ENCODE measurements around the gene KRT80.
"Not testable (repeated sequence)": the region's sequence is repeated elsewhere in the genome, so short reads cannot be mapped to it uniquely, and the experiment has no call there.

Gene KRT80

DNA sequence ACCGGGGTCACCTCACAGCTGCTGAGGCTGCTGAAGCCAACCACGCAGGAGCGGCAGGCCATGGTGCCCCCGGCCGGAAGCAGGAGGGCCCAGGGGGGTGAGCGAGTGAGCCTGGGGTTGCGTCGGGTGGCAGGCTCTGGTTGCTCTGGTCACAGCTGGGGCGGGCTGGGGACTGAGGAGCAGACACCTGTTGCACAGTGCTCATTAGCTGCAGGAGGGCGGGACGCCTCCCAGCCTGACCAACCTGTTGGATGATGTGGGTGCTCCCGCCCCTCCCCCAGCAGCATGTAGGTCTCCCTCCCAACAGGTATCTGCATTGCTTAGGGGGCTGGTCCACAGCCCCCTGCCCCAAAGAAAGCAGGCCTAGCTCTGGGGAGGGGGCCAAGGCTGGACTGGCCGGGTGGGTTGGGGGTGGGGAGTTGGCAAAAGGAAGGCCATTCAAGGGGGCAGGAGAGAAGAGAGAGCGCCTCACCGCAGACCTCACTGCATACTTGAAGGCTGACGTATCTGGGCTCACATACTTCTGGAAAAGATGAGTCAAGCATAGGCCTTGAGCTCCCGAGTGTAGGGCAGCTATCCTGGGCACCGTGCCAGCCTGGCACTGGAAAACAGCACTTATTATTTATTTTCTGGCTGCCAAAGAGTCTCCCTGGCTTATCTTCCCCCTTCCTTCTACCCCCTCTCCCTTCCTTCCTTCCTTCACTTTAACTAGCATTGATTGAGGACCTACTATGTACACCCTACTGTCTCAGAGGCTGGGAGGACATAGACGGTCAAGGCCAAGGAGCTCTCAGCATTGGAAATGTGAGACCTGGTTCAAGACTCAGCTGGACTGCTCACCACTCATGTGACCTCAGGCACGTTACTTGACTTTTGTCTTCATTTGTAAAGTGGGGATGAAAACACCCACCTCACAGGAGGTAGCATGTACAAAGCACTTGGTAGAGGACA is at the start of gene KRT80:
Gene KRT80, minus strand, starts transcription at position 174 of the 951 bp plus-strand sequence. Its CDS starts 112 bp downstream, at position 62.
- peak; percentile 55 for DNase-seq

DNA sequence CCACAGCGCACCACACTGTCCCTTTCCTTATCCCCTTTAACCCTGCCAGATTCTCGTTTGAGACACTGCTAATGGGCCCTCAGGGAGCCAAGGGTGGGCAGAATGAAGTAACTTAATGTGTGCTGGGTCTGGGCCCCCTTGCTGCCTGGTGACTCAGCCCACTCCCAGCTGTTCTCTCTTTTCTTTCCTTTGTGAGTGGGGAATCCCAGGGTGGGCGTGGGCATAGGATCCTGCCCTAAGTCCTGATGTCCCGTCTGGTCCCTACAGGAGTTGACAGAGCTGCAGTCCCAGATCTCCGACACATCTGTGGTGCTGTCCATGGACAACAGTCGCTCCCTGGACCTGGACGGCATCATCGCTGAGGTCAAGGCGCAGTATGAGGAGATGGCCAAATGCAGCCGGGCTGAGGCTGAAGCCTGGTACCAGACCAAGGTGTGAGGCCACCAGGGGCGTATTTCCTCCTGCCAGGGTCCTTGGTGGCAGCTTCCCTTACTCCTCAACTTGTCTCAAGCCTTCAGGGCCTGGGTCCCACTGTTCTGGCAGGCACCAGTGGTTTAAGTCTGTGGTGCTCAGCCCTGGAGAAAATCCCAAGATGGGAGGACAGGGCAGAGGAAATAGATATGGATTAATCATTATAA is 49.5 kb upstream of the KRT80 start:
- no peak for DNase-seq

- DNase-seq = not testable (repeated sequence)
These were observed 48.4 kb upstream of the KRT80 start for GRCh38 chr12:52240247-52240646.

GRCh38 chr12:52239767-52240166 is 48.0 kb upstream of the KRT80 start:
- no peak for DNase-seq

- DNase-seq = no peak
These were observed 47.3 kb upstream of the KRT80 start for GRCh38 chr12:52238916-52239646.

- DNase-seq = no peak
These were observed 46.5 kb upstream of the KRT80 start for GRCh38 chr12:52238207-52238840.

- no peak for DNase-seq
These were observed 44.7 kb upstream of the KRT80 start for GRCh38 chr12:52236386-52237050.

- peak; percentile 72 for DNase-seq
These were observed 44.1 kb upstream of the KRT80 start for GRCh38 chr12:52235822-52236361.

- no peak for DNase-seq
These were observed 43.4 kb upstream of the KRT80 start for GRCh38 chr12:52235001-52235764.

DNA sequence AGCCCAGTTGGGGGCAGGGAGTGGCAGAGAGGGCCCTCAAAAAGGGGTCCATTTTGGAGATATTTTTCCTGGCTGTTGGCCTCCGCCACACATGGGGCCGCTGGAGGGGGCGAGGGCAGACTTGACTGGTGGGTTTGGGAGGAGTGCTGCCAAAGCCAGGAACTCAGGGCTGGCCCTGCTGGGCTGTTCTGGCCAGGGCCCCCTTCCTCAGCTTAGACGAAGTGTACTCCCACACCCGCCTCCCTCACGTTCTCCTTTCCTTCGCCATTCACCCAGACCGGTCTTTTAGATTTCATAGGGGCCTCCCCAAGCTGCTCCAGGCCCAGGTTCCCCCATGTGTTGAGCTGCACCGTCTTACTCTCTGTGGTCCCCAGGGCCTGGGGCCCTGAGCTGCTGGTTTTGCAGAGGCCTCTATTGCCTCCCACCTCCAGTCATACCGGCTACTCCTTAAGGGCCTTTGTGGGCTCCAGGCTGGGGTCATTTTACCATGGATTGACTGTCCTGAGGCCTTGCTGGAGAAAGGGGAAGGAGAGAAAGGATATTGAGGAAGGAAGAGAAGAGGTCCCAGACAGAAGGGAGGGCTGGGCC is 42.5 kb upstream of the KRT80 start:
- DNase-seq = no peak

DNA sequence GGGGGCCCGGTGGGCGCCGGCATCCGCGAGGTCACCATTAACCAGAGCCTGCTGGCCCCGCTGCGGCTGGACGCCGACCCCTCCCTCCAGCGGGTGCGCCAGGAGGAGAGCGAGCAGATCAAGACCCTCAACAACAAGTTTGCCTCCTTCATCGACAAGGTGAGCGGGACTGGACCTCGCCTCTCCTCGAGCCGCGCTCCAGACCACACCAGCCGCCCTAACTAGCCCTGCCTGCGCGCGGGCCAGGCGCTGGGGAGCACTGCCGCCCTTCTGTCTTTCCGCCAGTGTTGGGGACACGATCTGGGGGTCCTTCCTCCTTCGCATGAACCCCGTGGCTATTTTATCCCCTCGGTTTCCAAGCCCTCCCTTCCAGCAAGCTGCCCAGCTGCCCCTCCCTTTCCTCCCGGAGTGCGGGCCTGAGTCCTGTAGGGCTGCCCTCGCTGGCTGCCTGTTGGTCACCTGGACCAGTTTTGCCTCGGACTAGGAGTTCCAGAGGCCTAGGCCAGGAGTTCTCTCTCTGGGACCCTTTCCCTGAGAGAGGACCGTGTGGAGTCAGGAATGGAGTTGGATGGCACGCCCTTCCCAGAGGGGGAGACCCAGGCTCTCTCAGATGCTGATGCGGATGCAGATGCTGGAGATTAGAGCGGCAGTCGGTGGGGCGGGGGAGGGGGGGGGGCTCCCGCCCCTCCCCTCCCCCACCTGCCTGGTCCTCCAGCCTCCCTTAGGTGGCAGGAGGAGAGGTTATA is 41.8 kb upstream of the KRT80 start:
- no peak for DNase-seq

GRCh38 chr12:52232674-52233461 is 41.1 kb upstream of the KRT80 start, which contains the start of gene KRT7:
Gene KRT7, plus strand, starts transcription at chr12:52233243. Its CDS starts 54 bp downstream, at chr12:52233297.
- no peak for DNase-seq

DNA sequence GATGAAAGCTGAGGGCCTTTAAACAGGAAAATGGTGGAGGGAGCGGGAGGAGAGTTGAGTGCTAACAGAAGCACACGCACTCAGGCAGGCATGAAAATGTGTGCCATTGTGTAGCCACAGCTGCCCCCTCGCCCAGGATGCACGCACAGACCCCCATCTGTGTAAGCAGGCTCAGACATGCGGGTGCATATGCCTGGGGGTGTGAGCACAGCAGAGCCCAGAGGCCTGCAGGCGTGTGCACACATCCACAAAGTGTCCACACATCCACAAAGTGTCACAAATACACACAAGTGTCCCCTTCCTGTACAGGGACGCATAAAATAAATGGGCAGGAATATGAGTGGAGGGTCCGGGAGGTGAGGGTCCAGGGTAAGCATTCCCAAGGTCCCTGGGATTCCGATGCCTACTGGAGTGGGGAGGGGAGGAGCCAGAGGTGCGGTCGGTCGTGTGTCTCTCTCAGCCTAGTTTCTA is 40.4 kb upstream of the KRT80 start:
- DNase-seq = no peak

DNA sequence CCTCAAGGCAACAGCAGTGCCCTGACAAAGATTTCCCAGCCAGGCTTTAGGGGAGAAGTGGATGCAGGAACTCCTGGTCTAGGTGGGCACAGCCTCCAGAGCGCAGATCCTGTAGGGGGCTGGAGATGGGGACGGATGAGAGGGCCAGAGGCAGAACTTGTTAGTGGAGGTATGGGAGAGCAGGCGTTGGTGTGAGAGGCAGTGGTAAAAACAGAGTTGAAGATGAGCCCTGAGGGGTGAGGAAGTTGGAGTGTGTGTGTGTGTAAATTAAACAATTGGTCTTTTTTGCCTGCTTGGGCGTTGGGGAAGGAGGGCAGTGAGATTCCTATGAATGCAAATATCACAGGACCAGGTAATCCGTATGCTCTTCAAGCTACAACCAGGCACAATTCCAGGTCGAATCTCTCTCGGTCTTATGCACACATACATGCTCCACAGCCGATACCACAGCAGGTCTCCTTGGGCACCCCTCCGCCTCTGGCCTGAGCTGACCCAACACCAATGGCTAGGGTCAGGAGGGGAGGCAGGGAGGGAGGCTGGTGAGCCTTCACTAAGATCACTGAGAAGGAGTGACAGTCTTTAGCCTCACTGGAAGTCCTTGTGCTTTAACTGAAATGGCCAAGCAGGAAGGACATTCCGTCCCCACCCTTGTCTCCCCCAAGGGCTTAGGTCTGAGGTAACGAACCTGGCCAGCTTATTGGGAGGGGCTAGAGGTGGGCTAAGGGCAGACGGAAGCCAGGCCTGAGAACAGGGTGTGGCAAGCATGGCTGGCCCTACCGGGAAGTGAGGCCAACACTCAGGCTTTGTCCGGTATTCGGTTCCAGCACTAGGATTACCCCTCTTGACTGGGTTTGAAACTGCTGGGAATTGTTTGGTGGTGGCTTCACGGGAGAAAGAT is 39.7 kb upstream of the KRT80 start:
- DNase-seq = no peak

- no peak for DNase-seq
These were observed 38.8 kb upstream of the KRT80 start for GRCh38 chr12:52230364-52231281.

DNA sequence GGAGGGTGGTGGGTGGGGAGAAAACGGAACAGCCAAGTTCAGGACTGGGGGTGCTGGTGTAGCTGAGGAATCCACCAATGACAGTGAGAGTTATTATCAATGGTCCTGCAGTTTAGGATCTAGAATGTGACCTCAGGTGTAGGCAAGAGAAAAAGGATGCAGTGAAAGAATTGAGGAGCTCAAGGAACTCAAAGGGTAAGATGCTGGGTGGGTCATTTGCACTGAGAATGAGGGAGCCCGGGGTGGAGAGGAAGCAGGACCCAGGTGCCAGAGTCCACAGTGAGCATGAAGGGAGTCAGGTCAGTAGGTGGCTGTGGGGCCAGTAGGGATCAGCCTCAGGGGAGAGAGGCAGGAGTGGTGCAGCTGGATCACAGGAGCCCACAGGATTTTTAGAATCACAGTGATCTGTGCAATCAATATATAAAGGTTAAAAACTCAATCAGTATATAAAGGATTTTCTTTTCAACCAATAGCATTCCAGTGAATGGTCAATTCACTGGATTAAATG is 38.1 kb upstream of the KRT80 start:
- DNase-seq = no peak

- no peak for DNase-seq
These were observed 37.1 kb upstream of the KRT80 start for GRCh38 chr12:52228931-52229330.

All from NCI-H1417 treated with DMSO at 0.1 percent for 48 hours (cell line).